ENCODE results near the gene ADAP1. TPM values are rescaled to one million over a fixed set of nuclear protein-coding genes. Genes with fewer than 3 reads are reported as not detected.
A peak's percentile ranks its signal among the peaks of the same experiment; 100 is the strongest.

ADAP1 gene
- total and polyA plus RNA-seq, 2 of the 13 experiments (the other 11 are each of a cell fraction or from before 2014, with no cell fraction given) = 10.5 to 24.6 TPM

- TF ChIP-seq PHF21A (CRISPR knock-in tag; IDR thresholded peaks at IDR 0.05) (no peak), U2AF2 (IDR thresholded peaks at IDR 0.05; ENCODE audit: low read depth, low read length) (no peak), GMEB1 (CRISPR knock-in tag; IDR thresholded peaks at IDR 0.05; ENCODE audit: borderline replicate concordance) (peak; percentile 14; the same call in 1 of the 2 replicates), ZBTB26 (CRISPR knock-in tag; IDR thresholded peaks at IDR 0.05; ENCODE audit: borderline replicate concordance) (no peak), ZNF460 (CRISPR knock-in tag; IDR thresholded peaks at IDR 0.05; ENCODE audit: borderline replicate concordance) (no peak), RBM39 (IDR thresholded peaks at IDR 0.05; ENCODE audit: low read depth, low read length, poor library complexity, severe bottlenecking) (no peak), ZNF280B (CRISPR knock-in tag; IDR thresholded peaks at IDR 0.05; ENCODE audit: borderline replicate concordance) (no peak), MNT (IDR thresholded peaks at IDR 0.05) (no peak), STAT6 (CRISPR knock-in tag; IDR thresholded peaks at IDR 0.05; ENCODE audit: borderline replicate concordance) (no peak), ZNF12 (CRISPR knock-in tag; IDR thresholded peaks at IDR 0.05) (no peak), SAP130 (CRISPR knock-in tag; IDR thresholded peaks at IDR 0.05; ENCODE audit: low read depth) (peak; percentile 36), AHR (CRISPR knock-in tag; IDR thresholded peaks at IDR 0.05) (no peak), RFX3 (CRISPR knock-in tag; IDR thresholded peaks at IDR 0.05) (no peak), ZBTB20 (CRISPR knock-in tag; IDR thresholded peaks at IDR 0.05; ENCODE audit: borderline replicate concordance, low read depth) (no peak), POLR2AphosphoS2 (IDR thresholded peaks at IDR 0.05; ENCODE audit: low read depth, low read length) (0 out of 2 replicates have a peak, but pooled peaks have one; percentile 6), SKI (IDR thresholded peaks at IDR 0.05; ENCODE audit: partially characterized antibody) (no peak), ZNF124 (CRISPR knock-in tag; IDR thresholded peaks at IDR 0.05) (peak; percentile 22; the same call in 1 of the 2 replicates), ZNF441 (CRISPR knock-in tag; IDR thresholded peaks at IDR 0.05; ENCODE audit: borderline replicate concordance) (no peak)
Observed at GRCh38 chr7:963236-964078, 9.0 kb upstream of the ADAP1 start (continued).
